Measurements from ENCODE around the gene CARMIL1. TPM values are rescaled to one million over a fixed set of nuclear protein-coding genes. Genes with fewer than 3 reads are reported as not detected.

Gene CARMIL1
- total RNA-seq, 2 donors from 2014 or later = 28.7 to 31.6 TPM

- no peak for DNase-seq
- TF ChIP-seq CTCF (conservative IDR thresholded peaks at IDR 0.05) = no peak
- Mint-ChIP-seq H3K9me3 (no peaks in the 10 kb centered on the region), H3K27me3 (ENCODE audit: insufficient read depth) (no peaks in the 10 kb centered on the region), H3K4me1 (no peaks in the 10 kb centered on the region), H3K4me3 (no peak overlapping the region), H3K36me3 (ENCODE audit: low read depth) (no peaks in the 10 kb centered on the region), H3K27ac (no peak overlapping the region)
- H3K4me3 ChIP-seq (ENCODE audit: low read length) = no peak overlapping the region
- H3K27ac ChIP-seq (ENCODE audit: low read depth, low read length) = no peak overlapping the region
- H3K4me1 ChIP-seq (ENCODE audit: control insufficient read depth, insufficient read depth, low read length) = no peaks in the 10 kb centered on the region
- H3K9ac ChIP-seq (ENCODE audit: extremely low read depth, low read length, poor library complexity, severe bottlenecking) = no peak overlapping the region
- no peaks in the 10 kb centered on the region for H3K9me3 ChIP-seq (ENCODE audit: control insufficient read depth, low read length)
- WGBS, 2 experiments (ENCODE audit: insufficient coverage in 1 of 2, insufficient read length in 1 of 2) = 90% methylated on average over 1 of the region's 1 CpG; no CpG with 5 or more reads in 1 of the 2 experiments
- H3K36me3 ChIP-seq (ENCODE audit: control insufficient read depth, insufficient read depth, low read length) = no peaks in the 10 kb centered on the region
- no peaks in the 10 kb centered on the region for H3K27me3 ChIP-seq (ENCODE audit: control insufficient read depth, insufficient read depth, low read length, poor library complexity, severe bottlenecking)
These were observed 45.9 kb upstream of the CARMIL1 start for GRCh38 chr6:25233226-25233625.

- DNase-seq = no peak
- 93 to 100% methylated on average over 1 to 3 of the region's 3 CpGs for WGBS, 2 experiments (ENCODE audit: insufficient coverage in 1 of 2, insufficient read length in 1 of 2)
- Mint-ChIP-seq H3K27me3 (ENCODE audit: insufficient read depth) (no peaks in the 10 kb centered on the region), H3K9me3 (no peaks in the 10 kb centered on the region), H3K36me3 (ENCODE audit: low read depth) (no peaks in the 10 kb centered on the region), H3K4me1 (no peaks in the 10 kb centered on the region), H3K27ac (no peak overlapping the region), H3K4me3 (no peak overlapping the region)
- H3K9ac ChIP-seq (ENCODE audit: extremely low read depth, low read length, poor library complexity, severe bottlenecking) = no peak overlapping the region
- no peaks in the 10 kb centered on the region for H3K27me3 ChIP-seq (ENCODE audit: control insufficient read depth, insufficient read depth, low read length, poor library complexity, severe bottlenecking)
- TF ChIP-seq CTCF (conservative IDR thresholded peaks at IDR 0.05) = no peak
- H3K4me3 ChIP-seq (ENCODE audit: low read length) = no peak overlapping the region
- H3K4me1 ChIP-seq (ENCODE audit: control insufficient read depth, insufficient read depth, low read length) = no peaks in the 10 kb centered on the region
- H3K36me3 ChIP-seq (ENCODE audit: control insufficient read depth, insufficient read depth, low read length) = no peaks in the 10 kb centered on the region
- no peaks in the 10 kb centered on the region for H3K9me3 ChIP-seq (ENCODE audit: control insufficient read depth, low read length)
- H3K27ac ChIP-seq (ENCODE audit: low read depth, low read length) = no peak overlapping the region
These were observed 41.6 kb upstream of the CARMIL1 start for GRCh38 chr6:25237579-25237978.

GRCh38 chr6:25239059-25239458, 40.1 kb upstream of the CARMIL1 start:
- H3K27ac Mint-ChIP-seq = no peak overlapping the region
- H3K27me3 ChIP-seq (ENCODE audit: control insufficient read depth, insufficient read depth, low read length, poor library complexity, severe bottlenecking) = no peaks in the 10 kb centered on the region
- H3K4me3 Mint-ChIP-seq = no peak overlapping the region
- no peaks in the 10 kb centered on the region for H3K9me3 Mint-ChIP-seq
- H3K36me3 ChIP-seq (ENCODE audit: control insufficient read depth, insufficient read depth, low read length) = no peaks in the 10 kb centered on the region
- no peak overlapping the region for H3K4me3 ChIP-seq (ENCODE audit: low read length)
- no peaks in the 10 kb centered on the region for H3K27me3 Mint-ChIP-seq (ENCODE audit: insufficient read depth)
- H3K4me1 ChIP-seq (ENCODE audit: control insufficient read depth, insufficient read depth, low read length) = no peaks in the 10 kb centered on the region
- no peaks in the 10 kb centered on the region for H3K9me3 ChIP-seq (ENCODE audit: control insufficient read depth, low read length)
- no peaks in the 10 kb centered on the region for H3K4me1 Mint-ChIP-seq
- no peak for TF ChIP-seq CTCF (conservative IDR thresholded peaks at IDR 0.05)
- H3K9ac ChIP-seq (ENCODE audit: extremely low read depth, low read length, poor library complexity, severe bottlenecking) = no peak overlapping the region
- H3K27ac ChIP-seq (ENCODE audit: low read depth, low read length) = no peak overlapping the region
- no peaks in the 10 kb centered on the region for H3K36me3 Mint-ChIP-seq (ENCODE audit: low read depth)
- DNase-seq = no peak

Measured in endodermal cell (in vitro differentiated cells).